ENCODE data around the gene INPP5D.
"Not testable (repeated sequence)": the region's sequence is repeated elsewhere in the genome, so short reads cannot be mapped to it uniquely, and the experiment has no call there.

The INPP5D gene

DNA sequence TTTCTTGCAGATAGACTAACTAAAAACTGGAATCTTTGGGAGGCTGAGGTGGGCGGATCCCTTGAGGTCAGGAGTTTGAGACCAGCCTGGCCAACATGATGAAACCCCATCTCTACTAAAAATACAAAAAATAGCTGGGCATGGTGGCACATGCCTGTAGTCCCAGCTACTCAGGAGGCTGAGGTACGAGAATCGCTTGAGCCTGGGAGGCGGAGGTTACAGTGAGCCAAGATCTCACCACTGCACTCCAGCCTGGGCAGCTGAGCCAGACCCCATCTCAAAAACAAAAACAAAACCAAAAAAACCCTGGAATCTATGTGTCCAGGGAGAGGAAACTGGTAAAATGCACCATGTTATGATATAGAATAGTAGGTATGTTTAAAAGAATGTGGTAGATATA is 7.6 kb upstream of the INPP5D start:
- not testable (repeated sequence) for DNase-seq

DNA sequence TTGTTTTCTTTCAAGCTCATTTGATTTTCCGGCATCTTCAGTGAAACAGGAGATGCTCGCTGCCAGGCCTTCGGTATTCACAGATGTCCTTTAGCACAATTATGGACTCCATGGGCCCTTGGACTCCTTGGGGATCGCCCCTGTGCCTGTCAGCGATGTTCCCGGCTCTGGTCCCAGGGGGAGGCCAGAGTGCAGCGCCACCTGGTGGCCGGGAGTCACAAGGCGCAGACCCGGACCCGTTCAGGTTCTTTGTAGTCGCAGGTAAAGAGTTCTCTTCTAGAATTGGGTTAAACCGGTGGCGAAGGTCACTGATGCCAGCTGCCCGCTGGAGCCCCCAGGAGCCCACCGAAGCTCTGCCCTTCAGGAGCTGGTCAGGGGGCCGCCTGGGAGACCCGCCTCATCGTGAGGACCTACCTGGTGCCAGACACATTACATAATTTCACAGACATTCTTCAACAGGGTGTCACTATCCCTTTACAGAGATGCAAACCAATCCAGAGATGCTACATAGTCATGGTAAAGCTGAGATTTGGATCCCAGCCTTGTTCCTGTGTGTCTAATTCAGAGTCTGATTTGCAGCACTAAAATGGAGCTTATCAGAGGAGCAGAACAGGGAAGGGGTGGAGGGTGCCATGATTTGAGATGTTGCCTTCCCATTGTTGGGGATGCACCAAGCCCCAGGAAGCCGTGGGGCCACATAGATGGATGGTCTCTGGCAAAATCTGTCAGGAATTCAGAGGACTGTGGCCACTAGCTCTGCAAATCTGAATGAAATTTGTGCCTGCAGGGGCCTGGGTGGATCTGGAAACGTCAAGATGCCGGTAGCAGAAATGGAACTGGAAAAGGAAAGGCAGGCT is 6.0 kb upstream of the INPP5D start:
- DNase-seq = peak in 24 of 56 donors; percentile 19 to 76 (median 34)

DNA sequence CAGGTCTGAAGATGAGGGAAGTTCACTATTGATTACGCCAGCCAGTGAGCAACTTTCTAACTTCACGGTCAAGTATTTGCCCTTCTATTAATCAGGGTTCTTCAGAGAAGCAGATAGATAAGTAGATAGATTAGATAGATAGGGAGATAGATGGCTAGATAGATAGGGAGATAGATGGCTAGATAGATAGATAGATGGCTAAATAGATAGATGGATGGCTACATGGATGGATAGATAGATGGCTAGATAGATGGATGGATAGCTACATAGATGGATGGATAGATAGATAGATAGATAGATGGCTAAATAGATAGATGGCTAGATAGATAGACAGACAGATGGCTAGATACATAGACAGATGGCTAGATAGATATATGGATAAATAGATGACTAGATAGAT is 4.8 kb upstream of the INPP5D start:
- DNase-seq = no peak

DNA sequence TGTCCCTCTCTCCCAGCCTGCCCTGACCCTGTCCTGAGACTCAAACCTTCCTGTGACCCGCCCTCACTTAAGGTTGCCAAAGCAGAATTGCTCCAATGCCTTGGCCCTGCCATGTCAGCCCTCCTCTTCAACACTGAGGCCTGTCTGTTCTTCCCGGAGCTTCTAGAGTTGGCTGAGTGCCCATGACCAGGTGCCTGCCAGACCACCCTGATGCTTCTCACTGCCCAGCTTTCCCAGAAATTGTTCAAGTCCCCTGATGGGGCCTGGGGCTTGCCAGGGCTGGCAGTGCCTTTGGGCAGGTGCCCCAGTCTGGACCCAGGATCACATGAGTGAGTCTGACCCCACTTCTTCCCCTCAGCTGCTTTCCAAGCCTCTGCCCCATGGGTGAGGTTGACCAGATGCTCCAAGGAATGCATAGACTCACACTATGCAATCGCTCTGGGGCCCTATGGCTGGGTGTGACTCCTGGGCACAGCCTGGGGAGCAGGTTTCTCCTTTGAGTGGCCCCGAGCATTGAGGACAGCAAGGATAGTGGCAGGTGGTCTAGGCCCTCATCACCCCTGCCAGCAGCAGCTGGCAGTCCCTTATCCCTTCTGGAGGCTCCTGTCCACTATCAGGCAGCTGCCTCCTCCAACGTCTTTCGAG is 3.1 kb upstream of the INPP5D start:
- DNase-seq = no peak

DNA sequence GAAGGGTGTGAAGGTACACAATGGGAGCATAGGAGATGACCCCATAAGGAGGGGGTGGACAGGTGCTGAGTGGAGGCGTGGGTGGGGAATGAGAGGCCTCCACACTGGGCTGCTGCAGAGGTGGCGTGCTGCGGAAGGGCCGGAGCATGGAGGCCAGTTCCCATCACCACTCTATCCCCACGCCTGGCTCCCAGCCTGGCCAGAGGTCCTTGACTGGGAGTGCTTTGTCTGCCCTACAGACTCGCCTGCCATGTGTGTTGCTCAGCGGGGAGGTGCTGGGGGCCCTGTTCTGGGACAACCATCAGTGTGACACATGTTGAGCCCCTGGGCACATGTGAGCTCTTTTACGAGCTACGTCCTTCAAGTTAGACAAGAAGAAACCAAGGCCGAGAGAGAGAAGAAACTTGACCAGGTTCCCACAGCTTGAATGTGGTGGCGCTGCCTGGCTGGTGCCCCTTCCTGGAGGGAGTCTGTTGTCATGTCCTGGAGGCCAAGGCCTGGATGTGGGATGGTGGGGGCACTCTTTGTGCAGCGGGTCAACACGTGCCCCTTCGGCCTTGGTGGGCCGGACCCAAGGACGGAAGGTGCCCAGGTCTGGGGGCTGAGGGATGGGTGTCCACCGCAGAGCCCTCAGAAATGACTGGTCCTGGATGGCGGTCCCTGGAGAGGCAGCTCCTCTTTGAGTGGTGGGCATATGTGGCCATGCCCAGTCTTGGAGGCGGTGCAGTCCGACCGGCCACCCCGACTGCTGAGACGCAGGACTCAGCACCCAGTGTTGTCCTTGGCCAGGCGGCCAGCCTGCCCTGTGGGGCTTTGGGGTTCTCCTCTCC is 1.2 kb upstream of the INPP5D start:
- no peak for DNase-seq

DNA sequence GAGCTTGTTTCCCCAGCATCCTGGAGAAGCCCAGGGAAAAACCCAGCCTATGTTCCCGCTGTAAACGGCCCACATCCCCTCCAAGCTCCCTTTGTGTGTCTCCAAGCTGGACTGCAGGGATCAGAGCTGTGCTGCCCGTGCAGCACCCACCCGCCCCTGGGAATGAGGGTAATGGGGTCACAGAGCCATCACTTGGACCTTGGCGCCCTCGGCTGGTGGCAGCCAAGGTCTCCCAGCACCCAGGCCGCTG is 670 bp upstream of the INPP5D start:
- DNase-seq = no peak

DNA sequence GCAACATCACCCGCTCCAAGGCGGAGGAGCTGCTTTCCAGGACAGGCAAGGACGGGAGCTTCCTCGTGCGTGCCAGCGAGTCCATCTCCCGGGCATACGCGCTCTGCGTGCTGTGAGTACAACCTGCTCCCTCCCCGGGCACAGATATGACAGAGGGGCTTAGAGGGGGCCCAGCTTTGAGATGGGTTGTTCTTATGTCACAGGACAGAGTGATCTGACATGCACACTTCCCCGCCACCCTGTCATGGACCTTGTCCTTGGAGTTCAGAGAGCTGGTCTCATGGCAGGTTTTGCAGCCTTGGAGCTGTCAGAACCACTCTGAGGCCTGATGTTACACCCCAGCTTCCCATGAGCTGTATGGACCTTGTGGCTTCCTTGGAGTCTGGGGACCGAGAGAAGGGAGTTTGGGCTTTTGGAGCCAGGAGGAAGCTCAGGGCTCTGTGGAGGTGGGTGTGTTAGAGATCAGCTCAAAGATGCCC is 398 bp downstream of the INPP5D start:
- DNase-seq = no peak

DNA sequence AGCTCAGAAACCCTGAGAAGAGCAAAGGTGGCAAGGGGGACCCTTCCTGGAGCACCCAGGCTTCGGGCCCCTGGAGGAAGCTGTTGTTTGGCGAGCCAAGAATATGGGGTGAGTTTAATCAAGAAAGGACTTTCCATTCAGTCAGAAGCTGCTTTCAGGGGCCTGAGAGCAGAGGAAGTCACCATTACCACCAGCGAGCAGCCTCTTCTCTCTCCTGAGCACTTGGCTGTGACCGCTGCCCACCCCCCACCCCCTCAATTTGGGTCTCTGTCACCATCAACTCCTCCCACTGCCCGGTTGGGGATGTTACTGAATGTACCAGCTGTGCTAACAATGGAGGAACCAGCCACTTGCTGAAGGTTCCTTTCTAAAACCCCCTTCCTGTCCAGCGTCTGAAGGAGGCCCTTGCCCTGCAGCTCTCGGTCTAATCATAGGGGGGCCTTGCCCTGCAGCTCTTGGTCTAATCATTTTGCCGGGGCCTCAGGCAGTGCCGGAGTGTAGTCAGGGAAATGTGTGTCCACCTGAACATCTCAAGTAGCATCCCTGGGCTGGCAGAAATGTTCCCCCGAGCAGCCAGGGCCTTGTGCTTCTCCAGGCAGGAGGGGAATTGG is 943 bp downstream of the INPP5D start:
- DNase-seq = no peak

DNA sequence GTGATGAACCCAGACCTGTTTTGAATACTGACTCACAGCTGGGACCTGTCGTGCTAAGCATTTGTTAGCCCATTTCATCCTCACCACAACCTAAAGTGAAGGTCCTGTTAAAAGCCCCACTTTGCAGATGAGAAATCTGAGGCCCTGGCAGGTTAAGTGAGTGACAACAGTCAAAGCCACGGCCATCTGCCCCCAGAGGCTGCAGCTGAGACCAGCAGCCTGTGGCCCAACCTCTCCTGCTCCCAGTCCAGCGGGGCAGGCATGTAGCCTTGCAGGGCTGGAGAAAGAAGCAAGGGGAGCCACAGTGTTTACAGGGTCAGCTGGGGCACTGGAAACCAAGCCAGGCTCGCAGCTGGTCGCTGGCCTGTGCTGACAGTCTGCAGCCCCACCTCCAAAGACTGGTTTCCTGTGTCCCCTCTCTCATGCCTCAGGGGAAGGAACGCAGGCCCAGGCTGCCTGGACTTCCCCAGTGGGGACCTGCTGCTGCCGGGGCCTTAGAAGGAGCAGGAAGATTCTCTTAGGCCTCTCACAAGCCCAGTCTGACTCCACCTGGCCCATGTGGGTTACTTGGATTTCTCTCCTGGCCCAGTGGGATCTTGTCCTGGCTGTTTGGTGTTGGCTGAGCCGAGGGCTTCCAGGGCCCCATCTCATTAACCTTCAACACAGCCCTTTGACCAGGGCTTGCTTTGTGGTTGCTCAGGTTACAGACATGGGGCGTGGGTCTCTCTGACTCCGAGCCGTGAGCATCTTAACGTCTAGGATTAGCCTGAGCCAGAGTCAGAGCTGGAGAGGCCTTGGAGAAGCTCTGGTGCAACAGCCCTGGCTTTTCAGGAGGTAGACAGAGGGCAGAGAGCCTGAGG is 1.7 kb downstream of the INPP5D start:
- peak in 1 of 56 donors; percentile 39 for DNase-seq

DNA sequence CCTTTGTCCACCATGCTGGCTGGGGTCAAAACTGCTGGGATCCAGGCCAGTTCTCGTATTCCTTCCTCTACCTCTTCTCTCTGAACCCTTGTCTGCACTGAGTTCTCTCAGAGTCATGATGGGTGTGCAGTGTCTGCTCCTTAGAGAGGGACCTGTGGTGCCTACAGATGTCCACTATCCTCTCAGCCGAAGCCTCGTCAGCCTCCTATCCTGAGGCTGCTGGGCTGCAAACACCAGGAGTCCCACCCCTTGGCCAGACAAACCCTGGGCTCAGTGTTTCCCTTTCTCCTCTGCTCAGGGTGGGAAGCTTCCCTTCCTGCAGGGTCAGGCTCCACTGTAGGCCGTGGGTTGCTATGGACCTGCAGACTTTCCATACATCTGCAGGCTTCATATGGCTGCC is 2.3 kb downstream of the INPP5D start:
- DNase-seq = no peak

DNA sequence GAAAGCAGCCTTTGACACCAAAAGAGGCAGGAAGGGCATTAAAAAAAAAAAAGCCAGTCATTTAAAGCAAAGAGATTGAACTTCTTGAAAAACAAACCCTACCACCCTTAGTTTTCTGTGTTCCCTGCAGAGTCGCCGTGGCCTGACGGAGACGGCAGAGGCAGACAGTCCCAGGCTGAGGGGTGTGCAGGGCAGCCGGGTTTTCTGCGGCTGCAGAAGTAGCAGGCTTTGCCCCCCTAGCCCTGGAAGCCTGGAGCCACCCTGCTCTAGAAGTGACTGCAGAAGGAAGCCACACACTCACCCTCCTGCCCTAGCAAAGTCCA is 2.8 kb downstream of the INPP5D start:
- no peak for DNase-seq

DNA sequence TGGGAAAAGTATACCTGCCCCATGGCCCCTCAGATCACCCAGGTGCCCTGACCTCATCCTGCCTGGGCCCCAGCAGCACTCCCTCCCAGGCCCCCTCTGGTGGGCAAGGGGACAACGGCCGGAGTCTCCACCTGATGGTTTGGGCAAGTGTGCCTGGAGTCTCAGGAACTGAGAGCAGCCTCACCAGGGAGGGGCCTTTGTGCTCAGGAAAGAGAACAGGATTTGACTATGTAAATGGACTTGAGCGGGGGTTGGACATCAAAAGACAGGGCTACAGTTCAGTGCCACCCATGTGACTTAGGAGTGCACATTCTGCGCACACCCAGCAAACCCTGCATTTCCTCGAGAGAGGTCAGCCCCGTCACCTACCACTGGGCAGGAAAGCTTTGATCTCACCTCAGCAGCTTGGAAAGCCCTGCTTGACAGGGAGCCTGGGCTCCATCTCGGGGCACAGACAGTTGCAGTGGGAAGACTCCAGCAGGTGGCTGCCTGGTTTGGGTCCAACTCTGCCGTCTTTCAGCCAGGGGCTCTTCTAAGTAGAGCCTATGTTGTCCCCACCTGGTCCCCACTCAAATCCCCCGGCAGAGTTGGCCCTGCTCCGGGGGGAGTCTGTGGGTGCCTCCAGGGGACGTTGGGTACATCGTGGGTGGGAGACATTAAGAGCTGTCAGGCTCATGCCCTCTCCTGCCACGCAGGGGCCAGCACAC is 3.3 kb downstream of the INPP5D start:
- DNase-seq = no peak

DNA sequence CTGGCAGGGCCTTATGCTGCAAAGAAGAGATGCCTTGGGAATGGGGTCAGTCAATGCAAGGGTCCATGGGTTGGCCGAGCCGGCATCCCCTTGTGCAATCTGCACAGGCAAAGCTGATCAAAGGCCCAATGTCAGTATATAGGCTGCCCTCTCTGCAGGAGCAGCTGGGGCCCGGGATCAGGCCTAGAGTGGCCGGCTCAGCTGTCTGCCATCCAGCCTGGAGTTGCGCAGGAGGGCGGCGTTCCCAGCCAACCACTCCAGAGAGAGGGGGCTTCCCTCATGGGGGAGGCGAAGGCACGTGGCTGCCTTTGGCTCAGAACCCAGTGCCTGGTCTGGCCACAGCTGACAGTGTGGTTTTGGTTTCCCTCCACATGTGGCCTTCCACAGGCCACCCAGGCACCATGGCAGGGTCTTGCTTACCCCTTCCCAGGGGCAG is 3.9 kb downstream of the INPP5D start:
- no peak for DNase-seq

DNA sequence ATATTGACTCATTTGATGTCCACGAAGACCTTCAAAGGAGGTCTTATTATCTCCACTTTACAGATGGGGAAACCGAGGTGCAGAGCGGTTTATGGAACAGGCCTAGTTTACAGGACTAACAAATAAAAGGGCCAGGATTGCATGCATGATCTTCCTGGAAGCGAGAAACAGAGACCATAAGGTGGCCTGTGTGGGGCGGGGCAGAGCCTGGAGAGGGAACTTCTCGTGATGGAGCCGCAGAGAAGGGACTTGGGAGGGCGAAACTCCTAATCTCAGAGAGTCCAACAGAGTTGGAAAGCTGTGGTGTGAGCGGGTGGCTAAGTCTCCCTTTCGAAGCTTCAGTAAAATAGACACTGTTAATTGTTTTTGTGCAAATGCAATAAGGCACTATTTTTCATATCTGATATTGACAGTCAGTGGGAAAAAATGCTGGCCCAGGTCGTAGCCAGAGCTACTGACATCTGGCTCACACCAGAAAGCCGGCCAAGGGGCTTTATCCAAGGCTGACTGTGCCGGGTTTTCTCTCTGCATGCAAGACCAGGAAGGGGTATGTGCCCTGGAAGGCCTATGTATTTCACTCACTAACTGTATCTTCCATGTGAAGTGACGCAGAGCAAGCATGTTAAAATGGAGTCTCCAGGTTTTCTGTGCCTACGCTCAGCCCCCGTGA is 4.5 kb downstream of the INPP5D start:
- DNase-seq = no peak

DNA sequence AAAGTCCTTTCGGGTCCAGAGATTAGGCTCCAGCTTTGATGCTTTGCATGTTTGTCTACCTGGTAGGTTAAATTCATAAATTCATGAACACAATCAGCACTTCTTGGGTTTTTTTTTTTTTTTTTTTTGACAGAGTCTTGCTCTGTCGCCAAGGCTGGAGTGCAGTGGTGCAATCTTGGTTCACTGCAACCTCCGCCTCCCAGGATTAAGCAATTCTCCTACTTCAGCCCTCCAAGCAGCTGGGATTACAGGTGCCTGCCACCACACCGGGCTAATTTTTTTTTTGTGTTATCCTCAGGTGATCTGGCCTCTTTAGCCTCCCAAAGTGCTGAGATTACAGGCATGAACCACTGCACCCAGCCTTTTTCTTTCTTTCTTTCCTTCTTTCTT is 5.1 kb downstream of the INPP5D start:
- not testable (repeated sequence) for DNase-seq

DNA sequence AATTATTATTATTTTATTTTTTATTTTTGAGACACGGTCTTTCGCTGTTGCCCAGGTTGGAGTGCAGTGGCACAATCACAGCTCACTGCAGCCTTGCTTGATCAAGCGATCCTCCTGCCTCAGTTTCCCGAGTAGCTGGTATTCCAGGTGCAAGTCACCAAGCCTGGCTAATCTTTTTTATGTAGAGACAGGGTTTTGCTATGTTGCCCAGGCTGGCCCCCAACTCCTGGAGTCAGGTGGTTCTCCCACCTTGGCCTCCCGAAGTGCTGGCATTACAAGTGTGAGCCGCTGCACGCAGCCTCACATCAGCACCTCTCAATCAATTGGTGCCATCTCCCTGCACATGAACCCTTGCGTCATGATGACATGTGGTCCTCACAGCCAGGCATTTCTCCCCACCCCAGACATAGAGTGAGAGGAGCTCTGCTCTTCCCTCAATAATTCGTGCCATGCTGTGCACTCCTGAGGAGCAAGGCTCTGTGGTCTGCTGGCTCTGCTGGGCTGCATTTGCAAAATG is 5.9 kb downstream of the INPP5D start:
- DNase-seq = no peak

DNA sequence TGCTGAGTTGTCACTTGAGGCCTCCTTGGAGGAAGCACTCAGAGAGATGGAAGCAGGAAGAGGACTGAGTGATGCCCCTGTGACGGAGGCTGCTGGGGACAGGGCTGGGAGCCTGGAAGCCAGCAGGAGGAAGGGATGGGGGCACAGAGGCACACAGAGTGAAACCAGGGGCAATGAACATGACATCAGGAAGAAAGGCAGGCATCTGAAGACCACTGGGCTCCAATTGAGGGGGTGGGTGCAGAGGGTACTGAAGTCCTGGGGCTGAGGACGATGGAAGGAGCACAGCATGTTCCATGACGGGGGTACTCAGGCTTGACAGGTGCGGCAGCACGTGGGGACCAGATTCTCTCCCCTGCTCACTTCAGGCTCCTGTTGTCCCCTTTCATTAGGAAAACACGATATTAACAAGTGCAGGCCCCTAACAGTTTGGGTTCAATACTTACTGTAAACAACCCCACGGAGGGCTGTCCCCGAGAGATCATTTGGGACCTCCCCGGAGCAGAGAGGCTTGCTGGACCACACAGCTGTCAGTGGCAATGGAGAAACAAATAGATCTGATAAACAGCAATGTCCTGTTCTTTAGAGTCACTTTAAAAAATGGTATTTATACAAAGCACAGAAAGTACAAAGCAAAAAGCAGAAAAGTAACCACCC is 8.7 kb downstream of the INPP5D start:
- DNase-seq = no peak

DNA sequence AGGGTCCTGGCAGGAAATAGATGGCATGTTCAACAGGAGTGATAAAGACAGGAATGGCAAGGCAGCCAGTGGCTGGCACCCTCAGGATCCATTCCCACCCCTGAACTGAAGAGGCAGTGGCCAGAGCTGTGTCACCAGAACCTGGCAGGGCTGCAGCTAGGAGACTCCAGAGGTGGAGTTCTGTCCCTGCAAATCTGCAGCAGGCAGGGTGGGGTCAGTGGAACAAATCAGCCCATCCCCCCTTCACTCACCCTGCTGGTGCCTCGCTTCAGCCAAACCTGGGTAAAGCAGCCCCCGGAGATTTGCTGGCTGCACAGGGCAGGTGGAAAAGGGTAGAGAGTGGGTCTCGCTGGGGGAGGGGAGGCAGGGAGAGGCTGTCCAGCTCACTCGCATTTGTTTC is 12.7 kb downstream of the INPP5D start:
- no peak for DNase-seq

DNA sequence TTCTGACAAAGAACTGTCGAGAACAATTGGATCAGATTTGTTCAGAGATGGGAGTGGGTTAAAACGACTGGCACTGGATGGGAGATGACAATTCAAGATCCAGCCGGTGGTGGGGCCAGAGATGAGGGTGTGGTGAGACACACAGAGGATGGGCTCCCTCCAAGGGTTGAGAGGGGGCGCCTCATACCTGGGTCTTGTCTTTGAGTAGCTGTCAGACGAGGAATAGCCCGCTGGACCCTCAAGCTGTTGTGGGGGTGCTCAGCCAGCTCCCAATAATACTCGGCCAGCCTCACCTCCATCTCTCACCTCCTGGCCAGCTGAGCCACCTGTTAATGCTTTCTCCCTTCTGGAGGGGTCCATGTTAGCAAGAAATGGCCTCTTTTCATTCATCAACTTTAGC is 14.0 kb downstream of the INPP5D start:
- no peak for DNase-seq
